SK-N-SH (cell line): ENCODE measurements around the gene ARPC3. TPM values are rescaled to one million over a fixed set of nuclear protein-coding genes. Genes with fewer than 3 reads are reported as not detected.

Source experiments
- CTCF ChIA-PET: fragments of 300-600, 350-600 bp; formaldehyde crosslinking; extraction: SDS; loops from one replicate; lab custom pipeline; 2021; lab: Yijun Ruan, JAX
- POLR2A ChIA-PET: fragments of 350-600 bp; sonication (Branson Sonifier 250); formaldehyde crosslinking; extraction: SDS; loops from one replicate; lab custom pipeline; 2020; ENCODE audit warnings: antibody characterized with exemption, inconsistent platforms; lab: Yijun Ruan, JAX
- DNase-seq: peaks from one replicate; pipeline ENCODE4 v3.0.0; 2012
- H2AFZ ChIP-seq: fragments of 200-600 bp; sonication (generic); 2 replicates; pipeline ENCODE4 v1.8.1; 2016; ENCODE audit warnings: antibody characterized with exemption, mild to moderate bottlenecking, low read depth
- H3F3A ChIP-seq: fragments of 200-600 bp; sonication (generic); replicated peaks from 2 replicates; pipeline ENCODE3; 2016; ENCODE audit warnings: antibody characterized with exemption, mild to moderate bottlenecking; ENCODE audit not compliant: insufficient read depth
- H3K27ac ChIP-seq, 2 experiments: fragments of 200-500 bp in 1 of 2; fragments of 200-600 bp in 1 of 2; sonication (Bioruptor generic) in 1 of 2; sonication (generic), shearing (Covaris generic) in 1 of 2; 2 replicates each; pipeline versions ENCODE4 v1.5.1 to v1.6.1; 2014 to 2016; ENCODE audit warnings: low read depth in 2 of 2, inconsistent platforms in 1 of 2, low read length in 1 of 2, mild to moderate bottlenecking in 1 of 2, mixed read lengths in 1 of 2
- H3K27me3 ChIP-seq: fragments of 200-600 bp; sonication (generic), shearing (Covaris generic); 2 replicates; pipeline ENCODE4 v1.6.1; 2016; ENCODE audit warnings: mixed run types; ENCODE audit not compliant: insufficient read depth
- H3K36me3 ChIP-seq, 2 experiments: fragments of 200-500 bp in 1 of 2; fragments of 200-600 bp in 1 of 2; sonication (Bioruptor generic) in 1 of 2; sonication (generic) in 1 of 2; replicated peaks in 1 of 2; 2 replicates each; pipeline versions ENCODE3 to v1.5.1; 2014 to 2016; ENCODE audit warnings: low read length in 1 of 2, mild to moderate bottlenecking in 1 of 2; ENCODE audit not compliant: insufficient read depth in 2 of 2, control insufficient read depth in 1 of 2
- H3K4me1 ChIP-seq, 2 experiments: fragments of 200-500 bp in 1 of 2; fragments of 200-600 bp in 1 of 2; sonication (Bioruptor generic) in 1 of 2; sonication (generic), shearing (Covaris generic) in 1 of 2; 2 replicates each; pipeline versions ENCODE4 v1.5.1 to v1.6.1; 2014 to 2016; ENCODE audit warnings: low read depth in 1 of 2, low read length in 1 of 2, mixed run types in 1 of 2; ENCODE audit not compliant: insufficient read depth in 2 of 2, control insufficient read depth in 1 of 2
- H3K4me2 ChIP-seq: fragments of 200-600 bp; sonication (generic), shearing (Covaris generic); 2 replicates; pipeline ENCODE4 v1.6.1; 2017; ENCODE audit warnings: mixed run types
- H3K4me3 ChIP-seq, 2 experiments: fragments of 200-500 bp in 1 of 2; fragments of 200-600 bp in 1 of 2; sonication (Bioruptor generic) in 1 of 2; sonication (generic), shearing (Covaris generic) in 1 of 2; 2 replicates each; pipeline versions ENCODE4 v1.5.1 to v1.8.1; 2014 to 2016; ENCODE audit warnings: low read depth in 2 of 2, inconsistent platforms in 1 of 2, low read length in 1 of 2, mild to moderate bottlenecking in 1 of 2, mixed read lengths in 1 of 2, moderate library complexity in 1 of 2
- H3K79me2 ChIP-seq: fragments of 200-600 bp; sonication (generic); 2 replicates; pipeline ENCODE4 v1.8.1; 2017; ENCODE audit warnings: mild to moderate bottlenecking; ENCODE audit not compliant: insufficient read depth
- H3K9ac ChIP-seq: fragments of 200-600 bp; sonication (generic); 2 replicates; pipeline ENCODE4 v1.6.1; 2017; ENCODE audit warnings: mixed run types
- H3K9me2 ChIP-seq: fragments of 200-600 bp; sonication (generic); 2 replicates; pipeline ENCODE4 v1.6.1; 2017; ENCODE audit warnings: mixed run types
- H3K9me3 ChIP-seq: fragments of 200-600 bp; sonication (generic); 2 replicates; pipeline ENCODE4 v1.6.1; 2017; ENCODE audit warnings: mixed run types, mild to moderate bottlenecking, moderate library complexity
- H4K20me1 ChIP-seq: fragments of 200-600 bp; sonication (generic); 2 replicates; pipeline ENCODE4 v1.6.1; 2017; ENCODE audit warnings: mild to moderate bottlenecking, mixed run types; ENCODE audit not compliant: insufficient read depth
- ELF1 ChIP-seq: IDR thresholded peaks from 2 replicates; pipeline ENCODE4 v1.4.0; 2012
- EP300 ChIP-seq, 2 experiments: IDR thresholded peaks; 2 replicates each; pipeline versions ENCODE4 v1.4.0 to v1.6.1; 2012; ENCODE audit warnings: borderline replicate concordance in 1 of 2, low read depth in 1 of 2, low read length in 1 of 2
- FOSL2 ChIP-seq: IDR thresholded peaks from 2 replicates; pipeline ENCODE4 v1.4.0; 2012; ENCODE audit warnings: low read depth, mild to moderate bottlenecking, moderate library complexity, borderline replicate concordance
- GABPA ChIP-seq: IDR thresholded peaks from 2 replicates; pipeline ENCODE4 v1.4.0; 2012; ENCODE audit warnings: low read depth, mild to moderate bottlenecking
- GATA2 ChIP-seq: sonication (generic); formaldehyde crosslinking; IDR thresholded peaks from 2 replicates; pipeline ENCODE4 v1.5.0; 2020; ENCODE audit warnings: mild to moderate bottlenecking, missing genetic modification reagents
- POLR2AphosphoS5 ChIP-seq: IDR thresholded peaks from 2 replicates; pipeline ENCODE4 v1.6.1; 2012; ENCODE audit warnings: low read depth, low read length
- RCOR1 ChIP-seq: fragments of 150-350 bp; IDR thresholded peaks from 2 replicates; pipeline ENCODE4 v1.6.1; 2017; ENCODE audit warnings: antibody characterized with exemption, low read length
- SMC3 ChIP-seq: IDR thresholded peaks from 2 replicates; pipeline ENCODE4 v1.6.1; 2012; ENCODE audit warnings: low read depth, low read length, improper control_type of control experiment
- TEAD4 ChIP-seq: IDR thresholded peaks from 2 replicates; pipeline ENCODE4 v1.4.0; 2012; ENCODE audit warnings: mild to moderate bottlenecking, borderline replicate concordance; ENCODE audit not compliant: insufficient read depth
- WGBS: methylation state at CpG from one replicate; pipeline ENCODE4 v1.1.6; 2017; ENCODE audit warnings: low lambda C conversion rate; 5-methylcytosine and 5-hydroxymethylcytosine counted together
- polyA plus RNA-seq, 3 experiments: library from polyadenylated mRNA; depleted of rRNA; stranded (reverse); fragments of >200 nt; gene quantifications; 2 replicates each; pipeline ENCODE4 v1.2.3, GENCODE V29; 2012
- TF ChIP-seq, protein P1 (sequence below): IDR thresholded peaks from 2 replicates; pipeline ENCODE4 v1.6.1; 2012; ENCODE audit warnings: mild to moderate bottlenecking, low read depth, low read length, moderate library complexity
- TF ChIP-seq, protein P2 (sequence below): IDR thresholded peaks from 2 replicates; pipeline ENCODE4; 2012

ARPC3 gene
- polyA plus RNA-seq, 1 of the 3 experiments (the other 2 are of a cell fraction) = 50.5 TPM

DNA sequence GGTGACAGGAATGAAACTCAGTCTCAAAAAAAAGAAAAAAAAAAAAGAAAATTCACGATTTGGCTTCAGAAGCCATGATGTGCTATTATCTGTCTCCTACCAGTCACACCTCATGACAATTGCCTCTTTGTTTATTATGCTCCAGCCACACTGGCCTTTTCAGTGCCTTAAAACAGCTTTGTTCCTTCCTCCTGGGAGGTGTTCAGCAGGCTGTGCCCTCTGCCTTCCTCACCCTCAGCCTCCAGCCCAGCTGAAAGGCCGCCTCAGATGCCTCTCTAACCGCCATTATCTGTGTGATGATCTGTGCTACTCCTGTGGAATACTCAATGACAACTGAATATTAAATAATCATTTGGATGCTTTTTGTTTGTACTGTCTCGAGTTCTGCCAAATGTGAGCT is 8.6 kb upstream of the ARPC3 start (continued):
- TF ChIP-seq, protein P1, sequence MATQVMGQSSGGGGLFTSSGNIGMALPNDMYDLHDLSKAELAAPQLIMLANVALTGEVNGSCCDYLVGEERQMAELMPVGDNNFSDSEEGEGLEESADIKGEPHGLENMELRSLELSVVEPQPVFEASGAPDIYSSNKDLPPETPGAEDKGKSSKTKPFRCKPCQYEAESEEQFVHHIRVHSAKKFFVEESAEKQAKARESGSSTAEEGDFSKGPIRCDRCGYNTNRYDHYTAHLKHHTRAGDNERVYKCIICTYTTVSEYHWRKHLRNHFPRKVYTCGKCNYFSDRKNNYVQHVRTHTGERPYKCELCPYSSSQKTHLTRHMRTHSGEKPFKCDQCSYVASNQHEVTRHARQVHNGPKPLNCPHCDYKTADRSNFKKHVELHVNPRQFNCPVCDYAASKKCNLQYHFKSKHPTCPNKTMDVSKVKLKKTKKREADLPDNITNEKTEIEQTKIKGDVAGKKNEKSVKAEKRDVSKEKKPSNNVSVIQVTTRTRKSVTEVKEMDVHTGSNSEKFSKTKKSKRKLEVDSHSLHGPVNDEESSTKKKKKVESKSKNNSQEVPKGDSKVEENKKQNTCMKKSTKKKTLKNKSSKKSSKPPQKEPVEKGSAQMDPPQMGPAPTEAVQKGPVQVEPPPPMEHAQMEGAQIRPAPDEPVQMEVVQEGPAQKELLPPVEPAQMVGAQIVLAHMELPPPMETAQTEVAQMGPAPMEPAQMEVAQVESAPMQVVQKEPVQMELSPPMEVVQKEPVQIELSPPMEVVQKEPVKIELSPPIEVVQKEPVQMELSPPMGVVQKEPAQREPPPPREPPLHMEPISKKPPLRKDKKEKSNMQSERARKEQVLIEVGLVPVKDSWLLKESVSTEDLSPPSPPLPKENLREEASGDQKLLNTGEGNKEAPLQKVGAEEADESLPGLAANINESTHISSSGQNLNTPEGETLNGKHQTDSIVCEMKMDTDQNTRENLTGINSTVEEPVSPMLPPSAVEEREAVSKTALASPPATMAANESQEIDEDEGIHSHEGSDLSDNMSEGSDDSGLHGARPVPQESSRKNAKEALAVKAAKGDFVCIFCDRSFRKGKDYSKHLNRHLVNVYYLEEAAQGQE = no peak

DNA sequence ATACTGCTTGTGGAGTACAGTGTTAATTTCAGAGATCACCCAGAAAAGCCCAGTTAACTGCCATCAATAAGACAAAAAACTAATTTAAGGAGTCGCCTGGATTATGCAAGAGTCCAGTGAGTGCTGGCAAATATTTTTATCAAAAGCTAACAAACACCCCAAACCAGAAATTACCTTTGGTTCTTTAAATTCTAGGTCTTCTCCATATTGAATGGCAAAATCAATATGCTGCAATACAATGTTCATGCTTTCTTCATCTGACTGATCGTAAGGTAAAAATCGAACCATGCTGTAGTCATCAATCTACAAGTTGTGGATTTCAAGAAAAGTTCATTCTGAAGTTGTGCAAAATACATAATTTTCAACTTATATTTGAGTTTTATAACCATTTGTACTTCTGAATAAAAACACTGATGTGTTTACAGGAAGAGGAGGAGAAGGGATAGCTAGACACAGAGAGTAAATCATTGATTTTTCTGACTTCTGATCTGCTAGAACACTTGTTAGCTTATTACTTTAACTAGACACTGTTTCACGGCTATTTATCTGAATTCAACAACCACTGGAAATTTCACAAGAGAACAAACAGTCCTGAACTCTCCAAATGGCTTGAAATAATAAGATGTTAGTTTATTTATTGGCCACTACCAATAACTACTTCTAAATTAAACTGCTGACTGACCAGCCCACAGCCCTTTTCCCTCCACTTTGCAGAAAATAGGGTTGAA is 3.6 kb upstream of the ARPC3 start:
- ChIA-PET CTCF (interaction anchor here (1.2 to 7.1 kb wide), 2 partner anchors 10 to 148 kb away, joined by 3 to 101 read pairs; no protein-coding TSS in a partner anchor), POLR2A (interaction anchor here (0.6 kb wide), 1 partner anchor 23 kb away, joined by 3 read pairs; no protein-coding TSS in a partner anchor)
- Histone ChIP-seq H3K27me3 (no peaks in the 10 kb centered on the region), H3F3A (peaks cover 16% of the 10 kb centered on the region), H3K4me1 (no peaks in the 10 kb centered on the region; a peak in 1 of 4 replicates), H3K36me3 (peaks cover 12 to 18% of the 10 kb centered on the region in 2 experiments), H4K20me1 (no peaks in the 10 kb centered on the region), H3K9ac (no peak overlapping the region), H3K9me3 (no peaks in the 10 kb centered on the region), H3K27ac (no peak overlapping the region), H3K79me2 (peaks cover 16% of the 10 kb centered on the region), H3K9me2 (no peaks in the 10 kb centered on the region), H3K4me2 (no peak overlapping the region), H3K4me3 (no peak overlapping the region), H2AFZ (no peak overlapping the region)
- TF ChIP-seq GABPA = no peak
- TF ChIP-seq SMC3 = no peak
- TF ChIP-seq EP300 (IDR thresholded peaks at IDR 0.05; ENCODE audit: borderline replicate concordance in 1 of 2, low read depth in 1 of 2, low read length in 1 of 2) = no peak
- DNase-seq = no peak
- 93% methylated on average over 4 of the region's 4 CpGs for WGBS

DNA sequence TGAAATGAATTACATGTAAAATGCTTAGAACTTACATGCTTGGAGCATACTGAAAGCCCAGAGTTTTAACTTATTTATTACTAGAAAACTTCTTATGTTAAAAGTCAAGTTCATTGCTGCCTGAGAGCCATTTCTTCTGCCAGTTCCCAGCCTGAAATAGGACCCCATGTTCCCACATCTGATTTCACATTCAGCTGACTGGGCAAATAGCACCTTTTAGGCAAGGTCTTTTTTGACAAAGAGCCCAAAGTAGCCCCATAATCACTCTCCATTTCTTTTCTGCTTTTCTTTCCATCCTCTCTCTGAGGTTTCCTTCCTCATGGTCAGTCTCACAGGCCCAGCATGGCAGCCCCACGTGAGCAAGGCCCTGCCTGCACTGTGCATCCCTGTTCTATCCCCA is 1.1 kb upstream of the ARPC3 start:
- H3K9ac ChIP-seq = no peak overlapping the region
- 94% methylated on average over 1 of the region's 1 CpG for WGBS
- no peak for DNase-seq
- no peaks in the 10 kb centered on the region for H3K9me2 ChIP-seq
- H3K4me1 ChIP-seq = no peaks in the 10 kb centered on the region; a peak in 1 of 4 replicates
- H2AFZ ChIP-seq = no peak overlapping the region
- no peaks in the 10 kb centered on the region for H3K9me3 ChIP-seq
- H3K4me3 ChIP-seq = no peak overlapping the region
- no peaks in the 10 kb centered on the region for H3K27me3 ChIP-seq
- peaks cover 12% of the 10 kb centered on the region; the same call in 1 of the 2 replicates for H4K20me1 ChIP-seq
- ChIA-PET CTCF (interaction anchor here (0.7 to 7.1 kb wide), 7 partner anchors 8 to 376 kb away, joined by 3 to 101 read pairs (median 11); partner anchors contain the start of gene FAM216A), POLR2A (interaction anchor here (4.4 kb wide), 1 partner anchor 17 kb away, joined by 26 read pairs; the partner anchor contains the start of genes FAM216A and GPN3)
- H3K79me2 ChIP-seq = peaks cover 41% of the 10 kb centered on the region
- no peak for TF ChIP-seq GATA2 (CRISPR knock-in tag)
- no peak for TF ChIP-seq RCOR1
- TF ChIP-seq FOSL2 = no peak
- TF ChIP-seq, protein P2, sequence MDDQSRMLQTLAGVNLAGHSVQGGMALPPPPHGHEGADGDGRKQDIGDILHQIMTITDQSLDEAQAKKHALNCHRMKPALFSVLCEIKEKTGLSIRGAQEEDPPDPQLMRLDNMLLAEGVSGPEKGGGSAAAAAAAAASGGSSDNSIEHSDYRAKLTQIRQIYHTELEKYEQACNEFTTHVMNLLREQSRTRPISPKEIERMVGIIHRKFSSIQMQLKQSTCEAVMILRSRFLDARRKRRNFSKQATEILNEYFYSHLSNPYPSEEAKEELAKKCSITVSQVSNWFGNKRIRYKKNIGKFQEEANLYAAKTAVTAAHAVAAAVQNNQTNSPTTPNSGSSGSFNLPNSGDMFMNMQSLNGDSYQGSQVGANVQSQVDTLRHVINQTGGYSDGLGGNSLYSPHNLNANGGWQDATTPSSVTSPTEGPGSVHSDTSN = no peak
- TF ChIP-seq POLR2AphosphoS5 = no peak
- TF ChIP-seq ELF1 = no peak
- TF ChIP-seq GABPA = no peak
- TF ChIP-seq TEAD4 = no peak
- H3K36me3 ChIP-seq = peaks cover 16 to 34% of the 10 kb centered on the region in 2 experiments
- no peak overlapping the region for H3K27ac ChIP-seq
- peaks cover 16% of the 10 kb centered on the region for H3F3A ChIP-seq
- no peak overlapping the region for H3K4me2 ChIP-seq
